Testis (tissue), 3 donors: ENCODE data around the gene LRFN5. TPM values are rescaled to one million over a fixed set of nuclear protein-coding genes. Genes with fewer than 3 reads are reported as not detected.
"Not testable (repeated sequence)": the region's sequence is repeated elsewhere in the genome, so short reads cannot be mapped to it uniquely, and the experiment has no call there.

Experiments used
- DNase-seq: peaks from one replicate; pipeline ENCODE4 v3.0.0-alpha.2; 2019
- H3K27ac ChIP-seq, 2 donors: fragments of 200-600 bp; sonication (generic); one replicate each; pipeline ENCODE4 v1.5.1; 2019
- H3K27me3 ChIP-seq: fragments of 200-600 bp; sonication (generic); one replicate; pipeline ENCODE4 v1.5.1; 2019
- H3K36me3 ChIP-seq: fragments of 200-600 bp; sonication (generic); one replicate; pipeline ENCODE4 v1.5.1; 2017; ENCODE audit warnings: low read depth; ENCODE audit errors: missing control alignments
- H3K4me1 ChIP-seq: fragments of 200-600 bp; sonication (generic); one replicate; pipeline ENCODE4 v1.5.1; 2019
- H3K4me3 ChIP-seq, 2 donors: fragments of 200-600 bp; sonication (generic); one replicate each; pipeline ENCODE4 v1.5.1; 2017 to 2019
- H3K9me3 ChIP-seq: fragments of 200-600 bp; sonication (generic); one replicate; pipeline ENCODE4 v1.5.1; 2017
- POLR2A ChIP-seq: fragments of 450-650 bp; IDR thresholded peaks from one replicate; pipeline ENCODE4 v1.6.1; 2017; ENCODE audit warnings: antibody characterized with exemption, mild to moderate bottlenecking, moderate library complexity
- WGBS, 2 donors: methylation state at CpG; one replicate each; pipeline ENCODE4 v1.1.5; 2018; 5-methylcytosine and 5-hydroxymethylcytosine counted together
- intact Hi-C: fragments of 100-400 bp; cut with DNase I; formaldehyde crosslinking; loops from one replicate; pipeline ENCODE4 v1.15.1; 2023; ENCODE audit warnings: low total_unique reads
- polyA plus RNA-seq: library from polyadenylated mRNA; stranded (reverse); fragments of 350-450 nt; fragmentation: Illumina TruSeq; extraction: RNeasy Lipid Tissue Mini Kit (QIAGEN cat#74804); gene quantifications from one replicate; pipeline ENCODE4 v1.2.3, GENCODE V29; 2014; ENCODE audit warnings: low read depth, low replicate concordance; ENCODE audit not compliant: insufficient read depth
- total RNA-seq, 2 donors: library from RNA; depleted of rRNA; stranded (reverse); fragments of >200 nt; gene quantifications; one replicate each; pipeline ENCODE4 v1.2.3, GENCODE V29; 2016
- TF ChIP-seq, protein P1 (sequence below), 3 experiments: fragments of 450-650 bp in 2 of 3; fragments of 200-600 bp in 1 of 3; sonication (generic) in 1 of 3; IDR thresholded peaks; one replicate each; pipeline ENCODE4 v1.5.1; 2016 to 2019; ENCODE audit warnings: antibody characterized with exemption in 3 of 3, mild to moderate bottlenecking in 2 of 3, moderate library complexity in 1 of 3

LRFN5 gene
- total and polyA plus RNA-seq, 3 donors from 2014 or later = 2.4 to 6.8 (median 5.9) TPM

GRCh38 chr14:41668356-41668755, 61.7 kb downstream of the LRFN5 start:
- no peaks in the 10 kb centered on the region for H3K9me3 ChIP-seq
- 45 to 53% methylated on average over 1 of the region's 1 CpG for WGBS, 2 donors
- H3K27ac ChIP-seq = no peak overlapping the region
- H3K27me3 ChIP-seq = no peaks in the 10 kb centered on the region
- H3K4me3 ChIP-seq = no peak overlapping the region
- no peaks in the 10 kb centered on the region for H3K36me3 ChIP-seq
- H3K4me1 ChIP-seq = no peaks in the 10 kb centered on the region
- no peak for DNase-seq
- no peak for TF ChIP-seq POLR2A
- TF ChIP-seq, protein P1, sequence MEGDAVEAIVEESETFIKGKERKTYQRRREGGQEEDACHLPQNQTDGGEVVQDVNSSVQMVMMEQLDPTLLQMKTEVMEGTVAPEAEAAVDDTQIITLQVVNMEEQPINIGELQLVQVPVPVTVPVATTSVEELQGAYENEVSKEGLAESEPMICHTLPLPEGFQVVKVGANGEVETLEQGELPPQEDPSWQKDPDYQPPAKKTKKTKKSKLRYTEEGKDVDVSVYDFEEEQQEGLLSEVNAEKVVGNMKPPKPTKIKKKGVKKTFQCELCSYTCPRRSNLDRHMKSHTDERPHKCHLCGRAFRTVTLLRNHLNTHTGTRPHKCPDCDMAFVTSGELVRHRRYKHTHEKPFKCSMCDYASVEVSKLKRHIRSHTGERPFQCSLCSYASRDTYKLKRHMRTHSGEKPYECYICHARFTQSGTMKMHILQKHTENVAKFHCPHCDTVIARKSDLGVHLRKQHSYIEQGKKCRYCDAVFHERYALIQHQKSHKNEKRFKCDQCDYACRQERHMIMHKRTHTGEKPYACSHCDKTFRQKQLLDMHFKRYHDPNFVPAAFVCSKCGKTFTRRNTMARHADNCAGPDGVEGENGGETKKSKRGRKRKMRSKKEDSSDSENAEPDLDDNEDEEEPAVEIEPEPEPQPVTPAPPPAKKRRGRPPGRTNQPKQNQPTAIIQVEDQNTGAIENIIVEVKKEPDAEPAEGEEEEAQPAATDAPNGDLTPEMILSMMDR (IDR thresholded peaks at IDR 0.05) = no peak
- intact Hi-C loops = no loop called here

DNA sequence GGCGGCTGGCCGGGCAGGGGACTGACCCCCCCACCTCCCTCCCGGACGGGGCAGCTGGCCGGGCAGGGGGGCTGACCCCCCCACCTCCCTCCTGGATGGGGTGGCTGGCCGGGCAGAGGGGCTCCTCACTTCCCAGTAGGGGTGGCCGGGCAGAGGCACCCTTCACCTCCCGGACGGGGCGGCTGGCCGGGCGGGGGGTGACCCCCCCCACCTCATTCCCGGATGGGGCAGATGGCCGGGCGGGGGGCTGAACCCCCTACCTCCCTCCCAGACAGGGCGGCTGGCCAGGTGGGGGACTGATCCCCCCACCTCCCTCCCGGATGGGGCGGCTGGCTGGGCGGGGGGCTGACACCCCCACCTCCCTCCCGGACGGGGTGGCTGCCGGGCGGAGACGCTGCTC, 66.9 kb downstream of the LRFN5 start:
- intact Hi-C loops, H3K4me1 ChIP-seq, H3K27ac ChIP-seq, H3K36me3 ChIP-seq, H3K9me3 ChIP-seq, H3K27me3 ChIP-seq, DNase-seq: not testable (repeated sequence)
- peak overlapping the region; percentile 10 to 50 for H3K4me3 ChIP-seq
- 71 to 86% methylated on average over 5 to 21 of the region's 24 CpGs for WGBS, 2 donors

DNA sequence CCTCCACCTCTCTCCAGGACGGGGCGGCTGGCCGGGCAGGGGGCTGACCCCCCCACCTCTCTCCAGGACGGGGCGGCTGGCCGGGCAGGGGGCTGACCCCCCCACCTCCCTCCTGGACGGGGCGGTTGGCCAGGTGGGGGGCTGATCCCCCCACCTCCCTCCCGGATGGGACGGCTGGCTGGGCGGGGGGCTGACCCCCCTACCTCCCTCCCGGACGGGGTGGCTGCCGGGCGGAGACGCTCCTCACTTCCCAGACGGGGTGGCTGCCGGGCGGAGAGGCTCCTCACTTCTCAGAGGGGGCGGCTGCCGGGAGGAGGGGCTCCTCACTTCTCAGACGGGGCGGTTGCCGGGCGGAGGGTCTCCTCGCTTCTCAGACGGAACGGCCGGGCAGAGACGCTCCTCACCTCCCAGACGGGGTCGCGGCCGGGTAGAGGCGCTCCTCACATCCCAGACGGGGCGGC, 67.9 kb downstream of the LRFN5 start:
- H3K27ac ChIP-seq, H3K4me1 ChIP-seq, H3K36me3 ChIP-seq, H3K9me3 ChIP-seq, intact Hi-C loops, DNase-seq, H3K27me3 ChIP-seq: not testable (repeated sequence)
- H3K4me3 ChIP-seq = peak overlapping the region in 1 of 2 donors; percentile 50
- WGBS, 2 donors = 63 to 85% methylated on average over 6 to 25 of the region's 37 CpGs

DNA sequence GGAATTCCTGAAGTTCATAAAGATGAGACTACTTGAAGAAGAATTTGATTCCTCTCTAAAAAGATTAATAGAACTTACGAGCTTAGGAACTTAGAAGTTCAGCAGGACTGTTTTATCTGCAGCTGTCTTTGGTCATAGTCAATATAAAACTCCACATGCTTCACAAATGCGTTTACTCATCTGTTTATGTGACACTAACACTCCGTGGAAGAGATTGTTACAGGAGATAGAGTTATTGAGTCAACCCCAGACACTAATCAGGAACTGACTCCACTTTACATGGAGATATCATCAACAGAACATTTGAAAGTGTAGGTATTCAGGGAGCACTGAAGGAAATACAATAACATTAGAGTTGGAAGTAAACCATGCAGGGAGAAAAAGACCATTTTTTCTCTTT, 92.8 kb downstream of the LRFN5 start:
- Histone ChIP-seq H3K27ac (no peak overlapping the region), H3K4me3 (no peak overlapping the region), H3K9me3 (no peaks in the 10 kb centered on the region), H3K27me3 (no peaks in the 10 kb centered on the region), H3K36me3 (no peaks in the 10 kb centered on the region), H3K4me1 (no peaks in the 10 kb centered on the region)
- TF ChIP-seq, protein P1 (IDR thresholded peaks at IDR 0.05) = no peak
- no peak for TF ChIP-seq POLR2A
- 75 to 81% methylated on average over 3 of the region's 3 CpGs for WGBS, 2 donors
- no peak for DNase-seq
- intact Hi-C loops = no loop called here

DNA sequence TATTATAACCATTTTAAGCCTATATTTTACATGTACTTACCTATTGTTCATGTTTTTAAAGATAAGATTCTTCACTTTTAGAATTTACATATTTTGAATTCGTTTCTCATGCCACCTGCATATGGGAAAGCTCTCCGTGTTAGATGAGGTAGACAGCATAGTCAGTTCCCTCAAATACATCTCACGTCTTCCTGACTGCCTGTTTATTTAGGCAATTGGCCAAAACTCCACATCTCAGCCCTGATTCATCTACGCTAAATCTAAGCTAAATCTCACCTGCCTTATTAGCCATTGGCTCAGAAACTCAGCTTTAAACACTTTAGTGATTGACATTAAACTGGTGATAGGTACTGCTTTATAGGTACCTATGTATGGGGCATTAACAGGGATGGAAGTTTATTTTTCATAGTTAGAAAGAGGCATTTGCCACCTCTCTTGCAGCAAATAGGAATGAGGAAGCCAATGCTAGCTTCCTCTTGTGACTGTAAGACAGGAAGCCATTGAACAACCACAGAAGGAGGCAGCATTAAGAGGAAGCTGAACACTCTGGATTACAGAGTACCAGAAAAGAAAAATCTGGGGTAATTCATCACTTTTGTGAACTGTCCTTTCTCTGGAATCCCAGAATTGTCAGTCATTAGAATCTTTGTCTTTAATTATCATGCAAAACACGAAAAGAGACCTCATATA, 111.9 kb downstream of the LRFN5 start:
- no peak for DNase-seq
- intact Hi-C loops = no loop called here
- Histone ChIP-seq H3K27ac (no peak overlapping the region), H3K36me3 (no peaks in the 10 kb centered on the region), H3K4me3 (no peak overlapping the region), H3K9me3 (no peaks in the 10 kb centered on the region), H3K4me1 (no peaks in the 10 kb centered on the region), H3K27me3 (no peaks in the 10 kb centered on the region)
- WGBS, 2 donors = 41 to 75% methylated on average over 5 of the region's 5 CpGs
- TF ChIP-seq POLR2A = no peak
- TF ChIP-seq, protein P1 (IDR thresholded peaks at IDR 0.05) = no peak

- TF ChIP-seq, protein P1 (IDR thresholded peaks at IDR 0.05) = no peak
- TF ChIP-seq POLR2A = no peak
- 94 to 100% methylated on average over 1 of the region's 1 CpG for WGBS, 2 donors
- Histone ChIP-seq H3K9me3 (no peaks in the 10 kb centered on the region), H3K36me3 (no peaks in the 10 kb centered on the region), H3K4me1 (no peaks in the 10 kb centered on the region), H3K27me3 (no peaks in the 10 kb centered on the region), H3K27ac (no peak overlapping the region), H3K4me3 (no peak overlapping the region)
- intact Hi-C loops = no loop called here
- no peak for DNase-seq
These were observed 132.5 kb downstream of the LRFN5 start for GRCh38 chr14:41739203-41739602.
